NOMO-1 (cell line): ENCODE data around the gene ADARB2.
"Not testable (repeated sequence)": the region's sequence is repeated elsewhere in the genome, so short reads cannot be mapped to it uniquely, and the experiment has no call there.

Source experiments
- DNase-seq, 2 experiments: peaks; one replicate each; lab custom pipeline; 2025; ENCODE audit not compliant: unreplicated experiment in 2 of 2; lab: John Stamatoyannopoulos, UW

Gene ADARB2

DNA sequence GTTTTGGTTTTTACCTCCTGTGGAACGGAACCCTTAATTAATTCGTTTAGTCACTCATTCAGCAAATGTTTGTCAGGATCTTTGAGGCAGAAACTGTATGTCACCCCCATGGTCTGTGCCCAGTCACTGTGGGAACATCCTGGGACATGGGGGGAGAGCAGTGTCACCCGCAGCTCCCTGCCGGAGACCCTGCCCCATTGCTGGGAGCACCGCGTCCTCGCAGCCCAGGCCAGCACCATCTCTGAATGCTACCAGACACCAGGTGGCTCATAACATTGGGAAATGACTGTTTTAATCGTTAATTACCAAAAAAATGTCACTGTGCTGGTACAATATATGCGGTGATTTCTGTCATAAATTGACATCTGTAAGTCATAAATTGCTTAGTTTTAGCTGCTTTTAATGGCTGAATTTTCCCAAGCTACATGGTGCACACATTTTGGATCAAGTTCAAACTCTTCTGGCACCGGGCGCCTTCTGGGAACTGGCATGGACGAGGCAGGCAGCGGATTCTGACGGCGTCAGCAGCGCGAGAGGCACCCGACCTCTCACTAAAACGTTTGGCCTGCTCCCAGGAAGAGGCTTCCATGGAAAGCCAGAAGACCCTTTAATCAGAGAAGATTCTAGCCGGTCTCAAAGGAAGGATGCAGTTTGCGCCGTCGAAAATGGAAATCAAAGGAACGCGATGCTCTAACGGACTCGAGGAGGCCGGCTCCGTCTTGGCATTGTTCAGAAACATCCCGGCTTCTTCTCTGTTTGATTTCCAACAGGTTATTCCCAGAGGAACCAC is 184.2 kb downstream of the ADARB2 start:
- no peak for DNase-seq

DNA sequence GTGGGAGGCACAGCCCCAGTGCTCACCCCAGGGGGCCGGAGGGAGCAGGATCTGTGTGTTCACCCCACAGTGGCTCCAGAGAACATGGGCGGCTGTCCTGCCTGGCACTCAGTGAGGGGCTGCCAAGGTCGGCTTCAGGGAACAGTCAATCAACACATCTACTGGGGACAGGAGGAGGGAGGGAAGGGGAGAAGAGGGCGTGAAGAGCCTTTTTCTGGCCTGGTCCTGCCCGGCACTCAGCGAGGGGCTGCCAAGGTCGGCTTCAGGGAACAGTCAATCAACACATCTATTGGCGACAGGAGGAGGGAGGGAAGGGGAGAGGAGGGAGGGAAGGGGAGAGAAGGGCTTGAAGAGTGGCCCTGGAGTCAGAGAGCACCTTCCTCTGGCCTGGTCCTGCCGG is 184.9 kb downstream of the ADARB2 start:
- DNase-seq: no peak

DNA sequence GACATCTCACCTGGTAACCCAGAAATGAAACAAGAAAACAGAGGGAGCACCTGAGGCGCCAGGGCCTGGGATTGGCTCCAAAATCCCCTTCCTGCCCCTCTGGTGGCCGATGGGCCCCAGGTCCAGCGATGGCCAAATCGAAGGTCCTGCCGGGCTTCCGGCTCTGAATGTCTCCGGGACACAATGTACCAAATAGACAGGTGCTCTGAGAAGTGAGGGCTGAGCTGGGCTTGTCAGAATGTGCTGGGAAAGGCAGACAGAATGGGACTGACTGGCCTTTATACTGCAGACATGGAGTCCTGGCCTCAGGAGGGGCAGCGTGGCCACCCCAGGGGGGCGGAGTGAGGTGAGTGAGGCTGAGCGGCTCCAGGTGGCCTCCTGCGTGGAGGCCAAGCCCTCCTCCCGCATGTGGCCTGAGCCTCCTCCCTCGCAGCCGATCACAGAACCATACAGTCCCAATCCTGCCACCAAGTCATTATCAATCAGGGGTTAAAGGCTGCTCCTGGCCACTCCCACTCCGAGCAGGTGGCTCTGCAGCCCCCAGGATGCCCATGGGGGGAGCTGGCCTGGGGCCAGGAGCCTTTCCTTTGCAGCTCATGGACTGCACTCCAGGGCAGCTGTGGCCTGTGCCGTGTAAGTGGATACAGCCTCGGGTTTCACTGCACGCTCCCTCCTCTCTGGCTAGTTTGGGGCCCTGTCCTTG is 185.5 kb downstream of the ADARB2 start:
- DNase-seq: no peak

DNA sequence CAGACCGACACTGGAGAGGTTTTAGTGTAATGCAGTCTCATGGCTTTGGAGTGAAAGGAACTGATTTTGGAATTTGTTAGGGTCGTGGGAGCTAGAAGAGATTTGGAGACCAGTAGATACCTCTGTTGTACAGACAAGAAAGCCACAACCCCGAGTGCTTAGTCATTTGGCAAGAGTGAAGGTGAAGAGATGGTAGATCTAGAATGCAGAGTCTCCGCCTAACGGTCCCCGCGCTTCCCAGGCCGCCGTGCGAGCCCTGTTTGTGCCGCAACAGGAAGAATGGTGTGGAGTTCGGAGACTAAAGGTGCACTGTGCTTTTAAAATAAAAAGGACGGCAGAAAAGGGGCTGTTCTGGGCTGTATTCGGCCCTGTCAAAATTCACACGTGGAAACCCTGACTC is 186.7 kb downstream of the ADARB2 start:
- DNase-seq: no peak

DNA sequence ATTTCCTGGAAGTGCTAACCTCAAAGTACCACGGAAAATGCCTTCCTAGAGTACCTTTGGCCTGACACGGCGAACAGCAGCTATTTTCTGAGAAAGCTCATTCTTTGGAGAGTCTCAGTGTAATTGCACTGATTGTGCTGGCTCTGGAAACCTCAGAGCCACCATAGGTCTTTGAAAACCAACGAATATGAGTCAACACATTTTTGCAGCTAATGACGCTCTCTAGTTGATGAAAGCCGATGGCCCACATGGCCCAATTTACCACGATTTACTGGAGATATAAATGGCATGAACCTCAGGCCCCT is 187.1 kb downstream of the ADARB2 start:
- DNase-seq: no peak

DNA sequence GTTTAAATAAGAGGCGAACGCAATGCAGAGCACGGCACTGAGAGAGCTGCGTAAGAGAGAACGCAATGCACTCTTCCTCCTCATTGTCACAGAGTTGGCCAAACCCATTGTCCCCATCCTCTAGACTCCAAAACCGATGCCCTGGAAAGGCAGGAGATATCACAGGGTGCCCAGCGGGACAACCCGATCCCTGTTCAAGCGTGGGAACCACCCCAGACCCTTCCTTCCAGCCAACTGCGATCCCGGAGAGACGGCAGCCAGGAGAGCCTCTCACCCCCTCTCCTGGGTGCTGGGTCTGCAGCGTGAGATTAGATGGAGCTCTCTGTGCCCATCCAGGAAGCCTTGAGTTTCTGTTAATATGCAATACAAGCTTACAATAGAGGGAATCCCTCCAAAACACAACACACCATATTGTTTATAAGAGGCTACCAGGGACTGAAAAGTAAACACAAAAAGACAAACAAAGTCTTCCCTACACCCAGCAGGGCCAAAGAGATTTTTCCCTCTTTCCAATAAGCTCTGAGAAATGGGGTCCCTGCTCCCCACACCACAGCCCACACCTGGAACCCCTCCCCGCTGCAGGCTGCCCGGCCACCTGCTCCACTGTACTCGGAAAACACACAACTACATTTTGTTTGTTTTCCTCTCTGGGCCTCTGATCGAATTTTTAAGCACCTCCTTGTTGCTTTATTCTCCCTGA is 187.6 kb downstream of the ADARB2 start:
- DNase-seq: no peak

DNA sequence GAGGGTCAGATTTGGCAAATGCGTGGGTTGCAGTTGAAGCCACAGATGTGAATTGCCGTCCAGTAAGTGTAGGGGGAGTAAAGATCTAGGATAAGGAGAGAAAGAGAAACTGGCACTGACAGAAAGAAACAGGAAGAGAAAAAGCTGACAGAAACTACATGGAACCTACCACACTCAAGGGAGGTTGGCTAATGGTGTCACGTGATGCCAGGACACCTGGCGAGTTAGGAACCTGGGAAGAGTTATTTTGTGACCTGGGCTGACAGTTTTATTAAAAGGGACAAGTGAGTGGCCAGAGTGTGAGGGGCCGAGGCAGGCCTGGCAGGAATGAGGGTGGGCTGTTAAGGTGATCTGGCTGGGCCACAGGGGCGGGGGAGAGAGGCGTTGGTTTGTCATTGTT is 188.7 kb downstream of the ADARB2 start:
- DNase-seq: no peak

DNA sequence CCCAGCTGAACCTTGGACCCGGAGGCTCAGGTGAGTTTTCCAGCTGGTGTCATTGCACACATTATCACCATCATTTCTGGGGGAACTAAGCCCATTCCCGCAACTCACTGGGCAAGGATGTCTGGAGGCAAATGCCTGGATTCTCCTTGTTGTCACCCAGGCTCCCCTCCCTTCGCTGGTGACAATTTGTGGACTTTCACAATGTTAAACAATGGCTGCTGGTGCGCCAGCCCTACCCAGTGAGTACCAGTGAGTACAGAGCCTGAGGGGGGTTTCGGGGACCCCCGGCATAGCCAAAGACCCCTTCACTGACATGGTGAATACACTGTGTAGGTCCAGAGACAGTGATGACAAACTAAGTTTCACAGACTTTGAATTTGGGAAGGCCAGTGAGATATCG is 189.2 kb downstream of the ADARB2 start:
- no peak for DNase-seq

DNA sequence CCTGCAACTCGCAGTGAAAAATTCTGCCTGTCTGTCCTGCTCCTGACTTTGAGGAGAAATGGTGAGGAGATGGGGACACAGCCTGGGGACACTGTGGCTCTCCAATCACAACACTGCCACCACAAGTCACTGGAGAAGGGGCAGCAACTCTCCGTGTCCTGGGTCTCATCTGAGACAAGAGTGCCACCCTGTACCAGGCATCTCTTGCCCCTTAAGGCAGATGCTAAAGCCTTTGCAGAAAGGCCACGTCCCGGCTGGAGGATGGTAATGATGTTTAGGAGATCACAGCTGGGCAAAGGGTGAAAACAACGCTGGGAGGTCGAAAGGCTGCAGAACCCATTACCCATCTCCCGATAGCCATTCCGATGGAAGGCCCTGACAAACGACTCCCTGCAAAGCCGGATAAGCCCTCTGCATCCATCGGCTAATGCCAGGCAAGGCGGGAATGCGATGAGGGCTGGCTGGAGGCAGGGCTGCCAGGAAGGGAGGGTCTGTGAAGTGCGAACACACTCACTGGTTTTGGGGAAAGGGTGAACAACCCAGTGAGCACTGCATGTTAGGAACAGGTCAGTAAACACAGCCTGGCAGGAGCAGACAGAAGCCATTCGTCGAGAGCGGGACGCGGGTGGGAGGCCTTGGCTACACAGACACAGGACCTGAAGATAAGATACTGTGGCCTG is 190.8 kb downstream of the ADARB2 start:
- no peak for DNase-seq

DNA sequence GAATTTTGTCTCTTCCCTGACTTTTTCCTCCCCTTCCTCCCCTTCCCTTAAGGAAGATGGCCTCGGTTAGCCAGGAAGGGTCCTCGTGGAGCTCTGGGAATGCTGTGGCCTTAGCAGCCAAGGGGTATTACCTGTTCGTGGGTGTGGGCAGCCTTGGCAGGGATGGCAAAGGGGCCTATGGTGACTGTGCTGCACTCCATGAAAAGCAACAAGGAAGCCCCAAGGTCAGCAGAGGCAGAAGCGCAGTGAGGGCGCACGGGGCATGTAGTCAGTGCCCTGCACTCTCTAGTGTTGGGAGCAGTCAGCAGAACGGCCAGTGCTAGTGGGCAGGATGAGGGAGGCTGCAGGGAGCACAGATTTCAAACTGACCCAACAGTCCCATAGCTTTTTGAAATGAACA is 191.8 kb downstream of the ADARB2 start:
- DNase-seq: no peak

DNA sequence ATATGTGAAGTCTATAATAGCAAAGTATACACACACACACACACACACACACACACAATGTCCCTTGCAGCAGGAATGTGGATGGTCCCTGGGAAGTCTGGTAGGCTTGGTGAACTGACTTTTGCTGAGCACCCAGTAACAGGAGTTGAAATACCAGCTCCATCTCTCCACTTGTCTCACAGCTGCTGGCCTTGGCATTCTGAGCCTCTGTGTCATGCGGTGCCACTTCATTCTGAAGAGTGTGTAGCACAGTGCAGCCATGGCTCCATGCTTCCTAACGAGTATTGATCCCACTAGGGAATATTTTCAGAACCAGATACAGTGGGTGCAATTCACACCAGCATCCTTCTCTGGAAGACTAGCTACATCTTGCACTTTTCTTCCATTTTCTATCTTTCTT is 192.4 kb downstream of the ADARB2 start:
- no peak for DNase-seq

DNA sequence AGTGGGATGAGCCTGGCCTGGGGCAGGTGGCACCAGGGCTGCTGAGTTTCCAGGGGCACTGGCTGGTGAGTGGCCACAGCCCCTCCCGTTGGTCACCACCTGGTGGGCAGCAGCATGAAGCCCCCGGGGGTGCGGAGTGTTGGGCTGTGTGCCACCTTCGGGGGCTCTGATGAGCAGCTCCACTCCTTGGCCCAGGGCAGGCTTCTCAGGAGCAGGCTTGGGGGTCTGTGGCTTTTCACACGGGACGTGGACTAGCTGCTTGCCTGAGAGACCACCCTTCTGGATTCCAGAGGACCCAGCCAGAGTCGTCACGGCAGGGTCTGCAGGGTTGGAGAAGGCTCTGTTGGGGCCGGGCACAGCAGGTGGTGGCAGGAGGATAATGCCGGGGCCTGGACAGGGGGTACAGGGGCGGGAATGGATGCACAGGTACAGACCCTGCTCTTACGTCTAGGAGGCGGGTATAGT is 193.1 kb downstream of the ADARB2 start:
- DNase-seq: no peak

DNA sequence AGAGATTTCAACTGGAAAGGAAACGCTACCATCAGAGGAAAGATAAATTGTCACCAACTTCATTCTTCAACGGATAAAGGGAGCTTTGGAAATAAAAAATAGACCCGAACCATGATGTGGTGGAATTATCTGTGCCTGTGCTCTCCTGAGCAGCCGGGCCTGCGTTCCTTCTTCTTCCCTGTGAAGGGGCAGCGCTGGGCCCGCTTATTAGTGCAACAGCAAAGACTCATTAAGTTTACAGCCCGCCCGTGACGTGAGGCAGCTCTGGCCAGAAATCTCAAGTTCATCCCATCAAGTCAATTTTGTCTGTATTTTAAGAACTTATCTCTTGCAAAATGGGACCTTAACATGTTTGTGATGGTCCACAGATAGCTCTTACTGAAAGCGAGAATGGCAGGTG is 193.7 kb downstream of the ADARB2 start:
- DNase-seq: no peak

DNA sequence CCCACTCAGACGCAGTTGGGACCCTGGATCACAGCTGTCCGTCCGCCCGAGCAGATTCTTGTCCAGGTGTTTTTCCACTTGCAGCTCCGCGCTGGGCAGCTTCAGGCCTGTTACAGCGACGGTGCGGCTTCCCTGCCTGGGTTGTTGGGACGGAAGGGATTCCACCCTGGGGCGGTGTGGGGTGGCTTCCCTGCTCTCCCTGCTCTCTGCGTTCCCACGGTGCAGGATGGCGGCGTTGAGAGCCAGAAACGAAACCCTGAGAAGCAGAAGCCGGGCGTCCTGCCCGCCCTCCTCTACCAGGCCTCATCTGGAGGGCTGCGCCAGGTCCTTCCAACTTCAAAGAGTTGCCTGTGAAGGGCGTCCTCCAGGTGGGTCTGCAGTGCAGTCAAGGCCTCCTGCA is 194.4 kb downstream of the ADARB2 start:
- DNase-seq: no peak

DNA sequence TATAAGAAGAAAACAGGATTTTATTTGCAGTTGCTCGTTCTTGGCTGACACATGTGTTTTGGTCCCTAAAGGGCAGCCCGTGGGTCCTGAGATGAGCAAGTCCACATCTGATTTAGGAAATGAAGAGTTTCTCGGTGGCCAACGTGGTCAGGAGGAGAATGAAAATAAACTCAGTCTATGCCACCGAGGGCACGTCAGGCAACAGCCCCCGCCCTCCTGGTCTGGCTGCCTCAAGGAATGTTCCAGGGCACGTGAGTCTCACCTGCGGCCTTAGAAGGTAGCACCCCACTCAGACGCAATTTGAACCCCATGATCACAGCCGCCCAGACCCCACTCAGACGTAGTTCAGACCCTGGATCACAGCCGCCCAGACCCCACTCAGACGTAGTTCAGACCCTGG is 197.2 kb downstream of the ADARB2 start:
- DNase-seq: no peak

DNA sequence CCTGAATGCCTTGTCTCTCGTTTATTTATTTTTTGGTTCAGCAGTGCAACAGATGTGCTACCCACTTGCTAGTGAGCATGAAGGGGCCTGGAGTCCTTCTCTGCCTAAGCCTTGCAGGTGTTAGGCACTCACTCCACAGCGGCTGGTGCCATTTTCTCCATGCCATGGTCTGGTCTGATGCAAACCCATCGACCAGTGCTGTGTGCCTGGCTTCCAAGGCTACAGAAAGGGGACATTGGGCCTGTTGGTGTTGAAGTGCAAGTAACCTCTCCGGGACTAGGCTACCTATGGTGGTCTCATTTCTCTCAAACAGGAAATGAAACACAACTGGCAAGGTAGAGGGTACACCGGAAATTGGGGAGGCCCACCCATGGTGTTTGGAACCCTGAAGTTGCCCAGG is 198.1 kb downstream of the ADARB2 start:
- no peak for DNase-seq

DNA sequence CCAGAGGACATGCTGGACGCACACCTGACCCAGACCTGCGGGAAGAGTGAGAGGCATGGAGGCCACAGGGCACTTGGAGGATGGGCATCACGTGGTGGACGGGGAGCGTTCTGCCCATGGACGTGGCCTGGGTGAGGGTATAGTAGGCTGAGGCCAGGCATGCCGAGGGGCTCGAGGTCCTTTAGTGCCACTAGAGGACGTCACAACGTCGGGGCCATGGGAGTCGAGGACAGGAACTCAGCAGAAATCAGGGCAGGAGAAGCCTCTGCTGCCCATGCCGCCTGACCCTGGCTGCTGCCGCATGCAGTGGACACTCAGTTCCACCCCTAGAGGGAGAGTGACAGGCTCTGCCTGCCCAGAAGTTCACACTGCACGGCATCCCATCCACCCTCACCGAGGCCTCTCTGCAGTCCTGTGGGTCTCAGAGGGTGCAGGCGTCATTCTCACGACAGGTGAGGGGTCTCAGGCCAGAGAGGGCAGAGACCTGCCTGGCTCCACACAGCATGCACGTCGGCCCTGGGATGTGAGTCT is 198.7 kb downstream of the ADARB2 start:
- DNase-seq: no peak

DNA sequence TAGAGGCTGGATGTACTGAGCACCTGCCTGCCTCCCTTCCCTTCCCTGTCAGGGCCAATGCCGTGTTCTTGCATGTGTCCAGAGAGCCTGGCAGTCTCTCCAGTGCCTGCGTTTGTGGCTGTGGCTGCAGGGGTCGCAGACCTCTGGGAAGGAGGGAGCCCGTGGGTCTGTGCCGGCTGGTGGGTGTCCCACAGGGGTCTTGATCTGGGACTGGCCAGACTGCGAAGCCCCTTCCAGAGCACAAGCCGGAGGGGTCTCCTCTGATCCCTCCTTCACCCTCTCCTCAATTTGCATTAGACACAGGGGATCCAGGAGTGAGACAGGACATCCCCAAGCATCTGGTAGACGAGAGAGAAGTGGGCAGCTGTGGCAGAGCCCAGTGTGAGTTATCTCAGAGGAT is 199.2 kb downstream of the ADARB2 start:
- DNase-seq: no peak

DNA sequence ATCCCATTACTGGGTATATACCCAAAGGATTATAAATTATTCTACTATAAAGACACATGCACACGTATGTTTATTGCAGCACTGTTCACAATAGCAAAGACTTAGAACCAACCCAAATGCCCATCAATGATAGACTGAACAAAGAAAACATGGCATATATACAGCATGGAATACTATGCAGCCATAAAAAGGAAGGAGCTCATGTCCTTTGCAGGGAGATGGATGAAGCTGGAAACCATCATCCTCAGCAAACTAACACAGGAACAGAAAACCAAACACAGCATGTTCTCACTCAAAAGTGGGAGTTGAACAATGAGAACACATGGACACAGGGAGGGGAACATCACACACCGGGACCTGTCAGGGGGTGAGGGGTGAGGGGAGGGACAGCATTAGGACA is 199.9 kb downstream of the ADARB2 start:
- DNase-seq: not testable (repeated sequence)

DNA sequence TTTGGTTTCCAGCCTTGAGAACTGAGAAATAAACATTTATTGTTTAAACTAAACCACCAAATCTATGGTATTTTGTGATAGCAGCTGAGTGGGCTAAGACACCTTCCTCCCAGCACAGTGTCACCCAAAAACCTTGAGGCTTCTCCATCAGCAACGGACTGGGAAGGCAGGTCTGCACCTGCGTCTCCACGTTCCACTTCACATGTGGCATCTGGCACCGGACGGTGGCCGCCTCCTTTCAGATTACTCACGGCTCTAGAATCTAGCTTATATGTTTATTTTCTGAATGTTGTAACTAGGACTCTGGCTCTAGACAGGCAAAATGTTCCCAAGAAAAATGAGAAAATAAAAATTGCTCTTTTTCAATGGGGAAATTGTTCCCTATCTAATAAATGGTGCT is 201.0 kb downstream of the ADARB2 start:
- DNase-seq: no peak

DNA sequence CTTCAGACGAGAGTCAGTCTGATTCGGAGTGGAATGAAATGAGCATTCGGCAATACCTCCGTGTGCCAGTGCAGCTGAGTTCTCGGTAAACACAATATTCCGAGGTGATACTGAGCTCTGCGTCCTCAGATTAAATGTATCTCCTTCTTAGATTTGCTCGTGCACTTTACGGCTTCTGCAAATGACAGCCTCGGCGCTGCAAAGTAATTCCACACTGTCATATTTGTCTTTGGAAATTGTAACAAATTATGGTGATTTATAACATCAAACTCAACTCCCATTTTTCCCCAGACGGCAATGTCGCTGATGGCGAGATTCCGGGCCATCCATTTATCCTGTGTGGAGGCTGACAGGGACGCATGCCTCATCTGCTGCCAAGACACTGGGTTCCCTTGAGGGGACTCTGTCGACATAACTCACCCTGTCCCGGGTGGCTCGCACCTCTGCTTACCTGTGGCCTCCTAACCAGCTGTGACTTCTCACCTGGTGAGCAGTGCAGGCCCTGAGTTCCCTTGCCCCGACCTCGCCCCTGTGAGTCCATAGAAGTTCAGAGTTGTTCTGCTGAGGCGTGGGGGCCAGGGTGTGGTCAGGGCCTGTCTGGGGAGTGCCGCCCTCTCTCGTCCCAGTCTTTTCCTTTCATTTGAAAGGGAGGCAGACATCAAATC is 201.9 kb downstream of the ADARB2 start:
- DNase-seq: no peak
